HG02973 (cell line): ENCODE measurements around the gene ELMOD1.

Experiments
- ATAC-seq: cut with Tn5 transposase; IDR thresholded peaks from one replicate; pipeline ENCODE4 v1.9.1; 2021; ENCODE audit warnings: moderate library complexity; ENCODE audit not compliant: unreplicated experiment

Gene ELMOD1

DNA sequence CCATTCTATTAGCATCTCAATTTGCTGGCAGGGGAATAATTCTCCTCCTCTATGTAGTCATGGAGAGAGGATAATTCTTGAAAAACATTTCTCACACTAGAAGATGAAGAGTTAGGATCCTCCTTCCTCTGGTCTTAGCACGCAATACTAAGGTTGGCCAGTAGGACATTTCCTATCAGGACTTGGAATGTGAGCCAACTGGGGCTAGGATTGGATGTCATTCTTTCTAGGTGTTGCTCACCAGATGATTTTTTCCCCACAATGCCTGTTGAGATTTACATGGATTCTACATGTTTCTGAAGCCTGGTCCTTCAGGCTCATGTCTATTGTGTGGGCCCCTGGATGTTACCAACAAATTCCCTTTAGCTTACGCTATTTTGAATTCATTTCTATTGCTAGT is 92.9 kb downstream of the ELMOD1 start:
- ATAC-seq = no peak

DNA sequence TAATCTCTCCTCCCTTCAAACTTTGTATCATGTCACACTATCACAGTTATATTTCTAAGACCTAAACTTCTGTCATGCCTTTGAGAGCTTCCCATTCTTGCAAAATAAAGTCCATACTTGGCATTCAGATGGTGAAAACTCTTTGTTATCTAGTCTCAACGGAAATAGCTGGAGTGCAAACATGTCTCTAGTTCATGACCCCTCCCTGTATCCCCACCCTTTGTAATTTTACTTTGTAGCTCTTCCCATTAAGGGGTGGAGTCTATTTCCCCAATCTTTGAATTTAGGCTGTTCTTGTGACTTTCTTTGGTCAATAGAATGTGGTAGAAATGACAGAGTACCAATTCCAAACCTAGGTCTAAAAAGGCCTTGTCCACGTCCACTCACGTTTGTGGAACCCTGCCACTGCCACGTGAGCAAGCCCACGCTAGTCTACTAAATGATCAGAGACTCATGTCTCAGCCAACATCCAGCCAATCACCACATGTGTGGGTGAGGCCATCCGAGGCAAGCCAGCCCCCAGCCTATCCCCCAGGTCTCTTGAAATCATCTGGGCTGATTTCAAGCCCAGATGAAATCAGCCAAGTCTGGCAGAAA is 97.5 kb downstream of the ELMOD1 start:
- no peak for ATAC-seq

DNA sequence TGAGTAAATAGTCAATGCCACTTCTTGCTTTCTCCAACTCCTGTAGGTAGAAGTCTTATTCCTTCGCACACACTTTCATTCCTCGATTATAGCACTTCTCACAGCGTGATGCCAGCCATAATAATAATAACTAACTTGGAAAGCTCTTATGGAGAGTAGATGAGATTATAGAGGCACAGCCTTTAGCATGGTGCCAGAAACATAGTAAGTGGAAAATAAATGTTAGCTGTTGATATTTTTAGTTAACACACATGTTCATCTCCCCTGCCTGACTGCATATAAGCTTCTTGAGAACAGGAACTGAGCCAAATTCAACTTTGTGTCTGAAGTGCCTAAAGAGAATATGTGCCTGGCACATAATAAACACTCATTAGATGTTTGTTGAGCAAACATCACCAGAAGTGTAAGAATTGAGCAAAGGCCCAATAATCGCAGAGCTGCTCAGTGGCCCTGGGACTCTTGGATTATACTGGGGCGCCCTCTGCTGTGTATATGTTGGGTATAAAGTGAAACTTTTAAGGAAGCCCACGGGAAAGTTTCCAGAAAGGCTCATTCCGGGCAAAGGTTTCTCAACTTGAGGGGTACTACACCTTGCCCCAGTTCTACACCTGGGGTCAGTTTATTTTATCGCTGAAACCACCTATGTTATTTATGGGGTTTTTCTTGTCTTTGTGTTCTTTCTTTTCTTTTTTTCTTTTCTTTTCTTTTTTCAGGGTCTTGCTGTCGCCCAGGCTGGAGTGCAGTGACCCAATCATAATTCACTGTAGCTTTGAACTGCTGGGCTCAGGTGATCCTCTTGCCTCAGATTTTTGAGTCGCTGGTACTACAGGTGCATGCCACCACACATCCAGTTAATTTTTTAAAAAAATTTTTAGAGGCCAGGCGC is 98.6 kb downstream of the ELMOD1 start:
- peak; percentile 78 for ATAC-seq

DNA sequence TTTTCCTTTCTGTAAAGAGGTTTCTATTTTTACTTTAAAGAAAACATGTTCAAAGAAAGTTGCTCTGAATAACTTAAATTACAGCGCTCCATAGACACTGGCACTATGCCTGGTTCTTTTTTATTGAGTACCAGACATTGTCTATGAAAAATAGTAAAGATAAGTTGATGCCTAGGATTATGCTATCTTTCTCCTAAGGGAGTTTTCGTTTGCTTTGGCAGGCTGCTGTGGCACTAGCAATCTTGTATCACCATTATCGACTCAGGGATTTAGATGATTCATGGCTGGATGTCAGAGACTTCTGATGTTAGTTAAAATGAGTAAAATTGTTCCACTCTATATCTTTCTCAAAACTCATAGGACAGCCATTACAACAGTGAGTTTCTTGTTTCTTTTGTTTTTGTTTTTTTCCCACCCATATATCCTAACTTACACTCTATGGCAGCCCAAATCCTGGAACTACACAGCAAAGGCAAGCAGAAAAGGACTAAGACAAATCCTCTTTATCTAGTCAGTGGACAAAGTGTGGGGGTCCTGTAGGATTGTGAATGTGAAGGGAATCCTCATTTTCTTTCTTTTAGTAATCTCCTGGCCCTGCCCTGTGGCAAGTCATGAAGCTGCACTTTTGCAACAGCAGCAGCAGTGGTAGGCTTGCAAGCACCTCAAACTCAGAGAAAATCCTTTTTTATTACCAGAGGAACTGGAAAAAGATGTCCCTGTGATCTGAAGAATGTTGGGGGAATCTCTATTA is 100.2 kb downstream of the ELMOD1 start:
- no peak for ATAC-seq

DNA sequence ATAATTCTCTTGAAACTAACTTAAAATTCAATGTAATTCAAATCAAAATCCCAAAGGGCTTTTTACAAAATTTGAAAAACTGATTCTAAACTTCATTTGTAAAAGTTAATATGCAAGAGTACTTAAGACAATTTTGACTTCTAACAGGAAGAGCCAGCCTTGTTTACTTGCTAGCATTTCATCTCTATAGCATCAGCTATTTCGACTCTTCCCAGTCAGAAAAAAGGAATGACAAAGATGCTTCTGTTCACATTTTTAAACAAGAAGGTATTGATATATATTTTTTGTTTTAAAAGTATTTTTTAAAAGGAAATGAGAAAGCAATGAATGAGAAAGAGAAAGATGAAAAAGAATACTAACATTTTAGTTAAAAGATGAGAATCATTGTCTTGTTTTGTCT is 104.5 kb downstream of the ELMOD1 start:
- ATAC-seq = no peak

DNA sequence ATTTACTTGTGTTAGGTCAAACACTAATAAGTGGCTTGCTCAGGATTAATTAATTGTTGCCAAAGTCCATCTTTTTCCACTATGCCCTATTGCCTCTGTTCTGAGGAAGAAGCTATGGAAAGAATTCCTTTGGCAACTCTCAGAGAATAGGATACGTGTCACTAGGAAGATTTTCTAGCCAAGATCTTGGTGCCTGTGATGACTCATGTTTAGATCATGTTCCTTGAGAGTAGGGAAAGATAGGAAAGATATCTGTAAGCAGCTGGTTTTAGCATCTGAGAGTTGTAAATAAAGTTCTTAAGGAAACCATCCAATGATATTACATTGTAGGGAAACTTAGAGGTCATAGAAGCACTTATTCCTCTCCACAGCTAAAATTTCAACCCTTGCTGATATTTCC is 105.2 kb downstream of the ELMOD1 start:
- ATAC-seq = no peak

DNA sequence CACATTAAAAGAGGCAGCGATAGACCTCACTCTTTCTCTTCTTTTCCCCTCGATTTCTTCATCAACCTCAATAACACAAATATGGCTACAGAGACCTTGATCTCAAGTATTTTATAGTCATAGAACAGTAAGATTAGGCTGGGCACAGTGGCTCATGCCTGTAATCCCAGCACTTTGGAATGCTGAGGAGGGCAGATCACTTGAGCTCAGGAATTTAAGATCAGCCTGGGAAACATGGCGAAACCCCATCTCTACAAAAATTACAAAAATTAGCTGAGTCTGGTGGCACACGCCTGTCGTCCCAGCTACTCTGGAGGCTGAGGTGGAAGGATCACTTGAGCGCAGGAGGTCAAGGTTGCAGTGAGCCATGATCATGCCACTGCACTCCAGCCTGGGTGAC is 106.3 kb downstream of the ELMOD1 start:
- no peak for ATAC-seq

DNA sequence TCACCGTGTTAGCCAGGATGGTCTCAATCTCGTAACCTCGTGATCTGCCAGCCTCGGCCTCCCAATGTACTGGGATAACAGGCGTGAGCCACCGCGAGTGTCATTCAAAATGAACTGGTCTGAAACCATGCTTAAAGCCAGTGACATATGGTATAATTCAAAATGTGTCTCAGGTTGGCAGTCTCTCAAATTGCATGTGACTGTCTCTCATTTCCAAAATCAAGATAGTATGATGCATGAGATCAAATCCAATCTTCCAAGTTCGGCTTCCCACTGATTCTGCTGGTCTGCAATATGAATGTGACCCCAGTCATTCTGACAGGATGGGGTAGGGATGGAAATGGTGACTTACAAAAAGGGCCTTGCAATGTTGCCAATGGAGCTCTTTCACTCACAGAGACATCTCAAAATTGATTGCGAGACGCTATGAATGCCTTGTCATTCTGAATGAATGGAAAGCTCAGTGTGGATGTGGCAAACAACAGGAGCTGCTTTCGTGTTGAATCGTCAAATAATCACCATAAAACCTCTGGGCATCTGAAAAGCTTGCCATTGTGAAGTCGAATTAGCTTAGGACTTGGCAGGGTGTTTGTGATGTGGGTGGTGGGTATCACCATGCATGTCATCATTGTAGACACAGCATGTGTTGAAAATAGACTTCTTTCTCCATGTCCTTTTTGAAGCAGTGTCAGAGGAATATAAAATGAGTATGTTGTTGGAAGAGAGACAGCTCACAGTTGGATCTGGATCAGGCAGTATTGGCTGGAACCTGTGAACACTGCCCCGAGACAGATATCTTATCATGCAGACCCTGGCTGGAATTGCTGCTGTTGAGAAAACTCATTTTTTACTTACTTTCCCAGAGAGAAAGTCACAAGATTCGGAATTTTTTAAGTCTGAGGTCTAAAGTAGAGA is 108.7 kb downstream of the ELMOD1 start:
- no peak for ATAC-seq

DNA sequence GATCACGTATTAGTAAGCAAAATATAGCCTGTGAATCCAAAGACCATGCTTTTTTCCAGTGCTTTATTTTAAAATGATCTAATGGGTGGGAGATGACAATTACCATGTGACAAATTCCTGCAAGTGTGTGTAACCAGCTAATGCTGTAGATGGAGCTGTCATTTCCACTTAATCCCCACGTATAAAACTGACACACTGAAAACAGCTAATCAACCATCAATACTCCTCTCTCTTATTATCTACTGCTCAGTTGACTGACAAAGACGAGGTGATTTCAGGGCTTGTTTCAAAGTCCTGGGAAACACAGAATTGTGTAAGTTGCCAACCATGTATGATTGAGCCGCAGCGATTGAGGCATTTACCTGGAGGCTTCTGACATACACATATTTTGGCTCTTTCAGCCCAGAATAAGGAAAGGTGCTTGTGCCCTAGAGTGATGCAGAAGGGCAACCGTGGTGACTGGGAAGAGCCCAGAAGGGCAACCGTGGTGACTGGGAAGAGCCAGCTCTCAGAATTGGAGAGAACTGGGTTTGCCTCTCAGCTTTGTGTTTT is 111.2 kb downstream of the ELMOD1 start:
- no peak for ATAC-seq

DNA sequence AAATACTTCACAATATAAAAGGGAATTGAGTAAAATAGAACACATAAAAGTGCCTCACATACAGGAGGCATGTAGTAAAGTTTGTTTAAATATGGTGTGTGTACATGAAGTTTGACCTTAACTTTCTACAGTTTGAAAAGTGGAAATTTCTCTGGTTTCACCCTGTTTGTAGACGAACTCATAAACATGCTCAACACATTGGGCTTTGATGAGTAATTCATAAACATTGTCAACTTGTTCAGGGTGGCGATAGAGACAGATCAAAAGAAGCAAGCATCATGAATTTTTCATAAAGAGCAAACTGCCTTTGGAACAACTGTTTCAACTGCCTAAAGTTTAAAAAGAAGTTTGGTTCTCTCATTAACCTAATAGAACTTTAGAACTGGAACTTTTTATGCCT is 111.8 kb downstream of the ELMOD1 start:
- no peak for ATAC-seq

DNA sequence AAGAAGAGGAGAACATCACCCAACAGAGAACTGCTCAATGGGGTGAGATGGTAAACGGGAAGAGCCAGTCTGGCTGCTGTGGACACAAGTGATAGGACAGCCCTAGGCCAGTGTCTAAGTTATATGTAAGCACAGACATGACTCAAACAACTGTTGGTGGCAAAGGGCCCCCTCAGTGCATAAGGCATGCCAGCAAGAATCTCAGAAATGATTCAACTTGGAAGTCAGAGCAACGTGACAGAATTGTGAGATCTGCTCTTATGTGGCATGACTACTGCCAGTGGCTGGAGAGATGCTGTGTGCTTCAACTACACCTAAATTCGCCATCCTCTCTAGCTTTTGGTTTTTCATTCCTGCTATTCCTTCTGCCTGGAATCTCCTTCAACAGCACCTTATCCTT is 113.5 kb downstream of the ELMOD1 start:
- no peak for ATAC-seq

DNA sequence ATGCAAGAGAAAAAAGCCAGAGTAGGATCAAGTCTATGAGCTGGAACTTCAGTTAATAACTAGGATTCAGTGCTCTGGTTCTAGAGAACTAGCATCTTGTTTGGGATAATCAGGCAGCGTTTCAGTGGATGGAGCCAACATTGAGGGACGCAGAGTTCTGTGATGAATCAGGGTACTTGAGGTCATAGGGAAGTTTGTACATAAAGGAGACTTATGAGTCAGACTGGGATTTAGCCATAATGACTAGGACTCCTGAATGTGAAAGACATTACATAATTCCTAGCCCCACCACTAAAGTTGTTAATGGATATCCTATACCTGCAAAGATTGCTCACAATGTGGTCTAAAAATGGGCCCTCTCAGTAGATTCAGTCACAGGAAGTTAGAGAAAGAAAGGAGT is 114.1 kb downstream of the ELMOD1 start:
- ATAC-seq = no peak

DNA sequence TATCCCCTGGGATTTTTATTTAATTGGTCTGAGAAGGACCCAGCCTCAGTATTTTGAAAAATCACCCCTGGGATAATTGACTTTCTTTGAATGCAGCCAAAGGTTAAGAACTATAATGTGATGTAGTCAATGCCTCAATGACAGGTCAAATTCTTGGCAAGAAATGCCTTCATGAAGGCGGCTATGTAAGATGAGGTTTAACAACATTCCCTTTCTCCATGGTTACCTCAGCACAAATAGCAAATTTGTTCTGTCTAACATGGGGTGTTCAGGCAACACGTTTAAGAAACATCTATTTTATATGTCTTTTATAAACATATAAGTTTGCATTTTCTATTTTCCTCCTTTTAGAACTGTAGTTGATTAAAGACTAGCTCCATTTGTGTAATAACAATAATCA is 115.6 kb downstream of the ELMOD1 start:
- ATAC-seq = no peak

DNA sequence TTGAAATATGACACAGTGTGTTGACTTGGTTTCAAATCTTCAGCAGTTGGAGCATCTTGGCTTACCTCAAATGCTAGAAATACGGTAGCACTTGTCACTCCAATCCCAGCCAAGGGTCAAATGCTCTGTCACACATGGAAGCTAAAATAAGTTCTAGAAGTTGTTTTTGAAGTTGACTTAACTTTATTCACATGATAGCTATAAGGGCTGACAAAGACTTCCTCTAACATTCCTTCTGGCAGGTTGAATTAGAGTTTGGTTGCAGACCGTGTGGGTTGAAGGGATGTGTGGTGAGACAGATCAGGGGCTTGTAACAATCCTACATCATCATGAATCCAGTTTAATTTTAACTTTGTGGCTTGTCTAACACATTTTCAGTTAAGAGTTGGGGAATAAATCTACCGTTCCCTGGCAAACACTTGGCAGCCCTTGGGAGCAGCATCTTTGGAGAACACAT is 116.3 kb downstream of the ELMOD1 start:
- ATAC-seq = no peak

DNA sequence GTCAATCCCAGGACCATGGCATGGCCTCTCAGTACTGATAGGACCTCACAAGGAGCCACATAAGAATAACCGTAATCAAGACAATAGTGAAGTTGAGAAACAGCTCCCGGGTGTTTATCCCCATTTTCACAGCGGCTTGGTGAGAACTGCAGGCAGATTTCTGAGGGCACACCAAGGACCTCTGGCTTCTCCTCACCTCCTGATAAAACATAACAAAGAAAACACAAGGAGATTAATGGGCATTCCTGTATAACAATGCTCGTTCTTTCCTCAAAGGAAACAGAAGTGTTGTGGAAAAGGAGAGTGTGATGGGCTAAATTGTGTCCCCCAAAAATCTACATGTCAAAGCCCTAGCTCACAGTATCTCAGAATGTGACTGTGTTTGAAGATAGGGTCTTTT is 116.9 kb downstream of the ELMOD1 start:
- ATAC-seq = no peak

DNA sequence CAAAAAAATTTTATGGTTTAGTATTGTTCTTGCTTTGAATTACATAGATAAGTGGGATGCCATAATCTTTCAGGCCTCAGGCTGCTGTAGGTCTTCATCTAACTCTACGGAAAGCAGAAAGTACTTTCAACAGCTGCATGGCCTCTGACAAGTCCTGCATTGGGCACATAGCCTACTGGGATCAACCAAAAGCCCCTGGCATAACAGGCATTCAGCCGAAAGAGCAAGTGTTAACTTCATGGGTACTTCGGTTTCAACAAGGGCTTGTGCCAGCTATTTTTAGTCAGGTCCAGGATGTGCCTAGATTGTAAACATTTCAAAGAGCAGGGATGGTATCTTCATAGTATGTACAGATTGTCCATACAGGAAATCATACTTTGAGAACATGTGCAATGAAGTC is 117.8 kb downstream of the ELMOD1 start:
- ATAC-seq = no peak

DNA sequence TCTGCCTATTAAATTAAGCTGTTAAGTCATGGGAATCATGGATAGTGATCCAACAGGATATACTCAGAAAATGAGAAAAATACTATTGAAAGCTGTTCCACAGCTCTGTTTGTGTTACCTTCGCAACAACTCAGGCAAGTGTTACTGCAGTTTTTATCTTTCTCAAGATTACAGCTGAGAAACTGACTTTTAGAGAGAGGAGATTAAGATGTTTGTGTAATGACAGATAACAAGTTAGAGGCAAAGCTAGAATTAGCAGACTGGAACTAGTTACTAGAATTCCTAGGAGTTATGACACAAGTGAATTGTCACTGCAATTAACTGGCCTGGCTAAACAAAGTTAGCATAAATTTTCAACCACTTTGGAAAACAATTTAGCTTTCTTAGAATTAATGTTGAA is 119.4 kb downstream of the ELMOD1 start:
- no peak for ATAC-seq

DNA sequence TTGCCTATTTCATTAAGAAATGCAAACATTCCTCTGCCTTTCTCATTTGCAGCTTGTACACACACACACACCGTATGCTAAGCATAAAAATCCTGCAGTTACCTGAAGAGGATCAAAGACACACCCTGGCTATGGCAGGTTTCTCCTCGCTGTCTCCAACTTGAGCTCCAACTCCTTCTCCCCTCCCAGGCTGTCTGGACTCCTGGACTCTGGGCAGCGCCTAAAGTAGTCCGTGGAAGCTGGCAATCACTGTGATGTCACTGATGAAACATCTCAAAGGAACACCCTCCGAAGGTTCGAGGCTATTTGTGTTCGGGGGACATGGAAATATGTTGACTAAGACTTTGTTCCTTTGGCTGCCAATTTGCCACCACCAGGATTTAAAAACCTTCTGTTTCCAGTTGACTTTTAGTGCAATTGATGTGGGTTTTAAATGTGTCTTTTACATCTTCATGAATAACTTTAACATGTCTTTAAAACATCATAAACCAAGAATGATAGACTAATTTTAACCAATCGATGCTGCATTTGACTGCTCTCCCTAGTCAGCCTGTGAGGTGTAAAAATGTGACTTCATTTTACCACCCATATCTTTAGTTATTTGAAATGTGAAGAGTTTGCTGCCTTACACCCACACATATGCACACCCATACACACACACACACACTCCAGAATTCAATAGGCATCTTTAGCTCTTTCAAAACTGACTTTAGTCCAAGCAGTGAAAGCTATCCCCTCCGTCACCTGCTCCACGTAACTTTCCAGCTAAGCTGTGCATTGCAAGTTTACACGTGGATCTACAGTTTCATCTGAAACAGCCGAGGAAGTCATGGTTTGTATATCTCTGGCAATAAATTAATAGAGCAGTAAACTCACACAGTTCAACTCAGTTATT is 121.2 kb downstream of the ELMOD1 start, which contains the start of gene SLN:
SLN (minus strand) TSS at position 196 of the 895 bp plus-strand sequence.
- ATAC-seq = no peak

DNA sequence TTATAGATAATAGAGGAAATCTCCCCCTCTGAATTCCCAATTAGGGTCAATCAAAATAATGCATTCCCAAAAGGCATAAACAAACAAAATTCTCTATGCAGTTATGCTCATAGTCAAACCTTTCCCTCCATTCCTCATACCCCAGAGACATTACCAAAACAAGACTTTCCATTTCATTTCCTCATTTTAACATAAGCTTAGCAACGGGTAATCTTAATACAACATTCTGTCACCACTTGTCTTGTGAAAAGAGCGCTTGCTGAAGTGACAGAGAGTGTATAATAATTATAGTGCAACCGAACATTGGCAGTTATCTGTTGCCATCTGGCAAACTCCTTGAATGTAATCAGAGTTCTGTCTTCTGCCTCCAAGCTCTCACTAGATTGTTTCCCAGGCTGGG is 122.1 kb downstream of the ELMOD1 start:
- no peak for ATAC-seq
